ENCODE measurements around the gene DCLK3.
A peak's percentile ranks its signal among the peaks of the same experiment; 100 is the strongest.

The DCLK3 gene

GRCh38 chr3:36705015-36705414, 59.3 kb downstream of the DCLK3 start:
- DNase-seq = no peak

- no peak for DNase-seq
Observed at GRCh38 chr3:36704280-36704679, 60.1 kb downstream of the DCLK3 start.

DNA sequence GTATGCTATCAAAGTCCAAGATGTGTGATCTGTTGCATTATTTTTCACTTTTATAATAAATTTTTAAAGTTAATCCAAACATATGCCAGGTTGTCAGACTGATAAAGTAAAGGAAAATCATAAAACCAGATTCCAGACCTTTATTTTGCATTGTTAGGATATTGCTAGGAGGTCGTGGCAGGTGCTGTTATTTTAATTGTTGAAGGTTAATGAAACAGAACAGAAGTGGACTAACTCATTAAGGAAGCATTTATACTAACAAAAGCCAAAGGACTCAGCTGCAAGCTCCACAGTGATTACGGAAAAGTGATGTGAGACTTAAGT, 63.1 kb downstream of the DCLK3 start:
- DNase-seq = no peak

- peak; percentile 0 for DNase-seq
Observed at GRCh38 chr3:36700537-36701248, 63.7 kb downstream of the DCLK3 start.

GRCh38 chr3:36698314-36698713, 66.0 kb downstream of the DCLK3 start:
- DNase-seq = no peak

DNA sequence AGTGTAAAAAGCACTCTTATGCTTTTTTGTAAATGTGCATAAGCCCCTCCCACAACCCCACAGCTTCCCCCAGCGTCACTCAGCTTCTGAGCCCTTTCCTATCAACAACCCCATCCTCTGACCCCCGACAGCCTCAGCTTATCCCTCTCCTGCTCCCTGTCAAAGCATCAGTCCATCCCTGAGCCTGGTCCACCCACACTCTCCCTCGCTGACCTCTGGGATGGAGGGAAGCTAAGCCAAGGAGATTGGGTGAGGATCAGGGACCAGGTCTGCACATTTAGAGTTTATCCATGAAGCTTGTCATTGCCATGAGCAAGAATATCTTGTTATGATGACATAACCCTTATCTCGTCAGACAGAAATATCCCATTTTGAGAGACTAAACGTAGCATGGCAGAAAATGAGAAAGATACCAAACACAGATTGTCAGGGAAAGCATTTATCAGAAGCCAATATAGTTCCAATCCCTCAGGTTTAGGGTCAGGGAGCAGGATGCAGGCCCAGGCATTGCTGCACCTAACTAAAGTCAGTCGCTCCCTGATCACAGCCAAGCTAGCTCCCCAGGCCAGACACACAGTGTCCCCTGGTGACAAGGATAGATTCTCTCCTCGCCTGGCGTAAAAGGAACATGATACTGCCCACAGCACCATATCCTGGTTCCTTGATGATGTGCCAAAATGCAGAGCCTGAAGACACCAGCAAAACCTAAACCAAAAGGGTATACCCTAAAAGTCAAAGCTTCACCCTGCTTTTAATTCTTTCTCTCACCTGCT, 66.9 kb downstream of the DCLK3 start:
- no peak for DNase-seq

GRCh38 chr3:36696799-36697198, 67.6 kb downstream of the DCLK3 start:
- no peak for DNase-seq

GRCh38 chr3:36695769-36696137, 68.6 kb downstream of the DCLK3 start:
- DNase-seq = no peak

- no peak for DNase-seq
Observed at GRCh38 chr3:36695113-36695768, 69.1 kb downstream of the DCLK3 start.

- no peak for DNase-seq
Observed at GRCh38 chr3:36693670-36694069, 70.7 kb downstream of the DCLK3 start.

- DNase-seq = no peak
Observed at GRCh38 chr3:36689560-36689959, 74.8 kb downstream of the DCLK3 start.

GRCh38 chr3:36688815-36689214, 75.5 kb downstream of the DCLK3 start:
- DNase-seq = no peak

DNA sequence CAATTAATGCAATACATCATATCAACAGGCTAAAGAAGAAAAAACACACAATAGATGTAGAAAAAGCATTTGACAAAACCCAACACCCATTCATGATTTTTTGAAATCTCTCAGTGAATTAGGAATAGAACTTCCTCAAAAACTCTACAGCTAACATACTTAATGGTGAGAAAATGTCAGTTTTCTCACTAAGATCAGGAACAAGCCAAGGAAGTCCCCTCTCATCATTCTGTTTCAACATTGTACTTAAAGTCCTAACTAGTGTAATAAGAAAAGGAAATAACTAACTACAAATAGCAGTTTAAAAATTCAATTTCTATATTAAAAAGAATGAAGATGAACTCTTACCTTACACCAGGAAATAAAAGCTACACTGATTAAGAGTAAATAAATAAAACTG, 77.8 kb downstream of the DCLK3 start:
- DNase-seq = no peak

DNA sequence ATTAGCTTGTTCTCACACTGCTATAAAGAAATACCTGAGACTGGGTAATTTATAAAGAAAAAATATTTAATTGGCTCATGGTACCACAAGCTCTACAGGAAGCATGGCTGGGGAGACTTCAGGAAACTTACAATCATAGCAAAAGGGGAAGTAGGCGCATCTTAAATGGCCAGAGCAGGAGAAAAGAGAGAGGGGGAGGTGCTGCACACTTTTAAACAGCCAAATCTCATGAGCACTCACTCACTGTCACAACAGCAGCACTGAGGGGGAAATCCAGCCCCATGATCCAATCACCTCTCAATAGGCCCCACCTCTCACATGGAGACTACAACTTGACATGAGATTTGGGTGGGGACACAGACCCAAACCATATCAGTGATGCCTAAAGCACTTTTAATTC, 82.5 kb downstream of the DCLK3 start:
- DNase-seq = no peak

DNA sequence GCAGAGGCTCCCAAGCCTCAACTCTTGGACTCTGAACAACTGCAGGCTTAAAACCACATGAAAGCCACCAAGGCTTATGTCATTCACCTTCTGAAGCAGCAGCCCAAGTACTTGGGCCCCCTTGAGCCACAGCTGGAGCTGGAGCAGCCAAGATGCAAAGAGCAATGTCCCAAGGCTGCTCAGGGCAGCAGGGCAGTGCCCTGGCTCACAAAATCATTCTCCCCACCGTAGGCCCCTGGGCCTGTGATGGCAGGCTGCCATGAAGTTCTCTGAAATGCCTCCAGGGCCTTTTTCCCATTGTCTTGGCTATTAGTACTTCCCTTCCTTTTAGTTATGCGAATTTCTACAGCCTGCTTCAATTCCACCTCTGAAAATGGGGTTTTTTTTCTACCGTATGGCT, 83.4 kb downstream of the DCLK3 start:
- DNase-seq = no peak

DNA sequence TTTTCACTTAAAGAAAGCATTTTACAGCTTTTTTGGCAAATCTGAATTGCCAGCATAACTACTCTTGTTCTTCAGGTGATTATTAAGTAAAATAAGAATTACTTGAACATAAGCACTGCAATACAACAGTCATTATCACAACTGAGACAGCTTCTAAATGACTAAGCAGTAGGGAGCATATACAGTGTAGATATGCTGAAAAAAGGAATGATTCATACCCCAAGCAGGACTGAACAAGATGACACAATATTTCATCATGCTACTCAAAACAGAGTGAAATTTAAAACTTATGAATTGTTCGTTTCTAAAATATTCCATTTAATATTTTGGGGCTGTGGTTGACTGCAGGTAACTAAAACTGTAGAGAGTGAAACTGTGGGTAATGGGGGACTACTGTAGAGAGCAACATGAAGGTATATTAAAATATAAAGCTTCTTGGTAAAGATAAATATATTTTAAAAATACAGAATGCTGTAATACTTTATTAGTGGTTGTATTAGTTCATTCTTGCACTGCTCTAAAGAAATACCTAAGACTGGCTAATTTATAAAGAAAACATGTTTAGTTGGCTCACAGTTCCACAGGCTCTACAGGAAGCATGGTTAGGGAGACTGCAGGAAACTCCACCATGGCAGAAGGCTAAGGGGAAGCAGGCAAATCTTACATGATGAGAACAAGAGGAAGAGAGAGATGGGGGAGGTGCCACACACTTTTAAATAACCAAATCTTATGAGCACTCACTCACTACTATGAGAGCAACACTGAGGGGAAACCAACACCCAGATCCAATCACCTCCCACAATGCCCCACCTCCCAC, 84.8 kb downstream of the DCLK3 start:
- no peak for DNase-seq

DNA sequence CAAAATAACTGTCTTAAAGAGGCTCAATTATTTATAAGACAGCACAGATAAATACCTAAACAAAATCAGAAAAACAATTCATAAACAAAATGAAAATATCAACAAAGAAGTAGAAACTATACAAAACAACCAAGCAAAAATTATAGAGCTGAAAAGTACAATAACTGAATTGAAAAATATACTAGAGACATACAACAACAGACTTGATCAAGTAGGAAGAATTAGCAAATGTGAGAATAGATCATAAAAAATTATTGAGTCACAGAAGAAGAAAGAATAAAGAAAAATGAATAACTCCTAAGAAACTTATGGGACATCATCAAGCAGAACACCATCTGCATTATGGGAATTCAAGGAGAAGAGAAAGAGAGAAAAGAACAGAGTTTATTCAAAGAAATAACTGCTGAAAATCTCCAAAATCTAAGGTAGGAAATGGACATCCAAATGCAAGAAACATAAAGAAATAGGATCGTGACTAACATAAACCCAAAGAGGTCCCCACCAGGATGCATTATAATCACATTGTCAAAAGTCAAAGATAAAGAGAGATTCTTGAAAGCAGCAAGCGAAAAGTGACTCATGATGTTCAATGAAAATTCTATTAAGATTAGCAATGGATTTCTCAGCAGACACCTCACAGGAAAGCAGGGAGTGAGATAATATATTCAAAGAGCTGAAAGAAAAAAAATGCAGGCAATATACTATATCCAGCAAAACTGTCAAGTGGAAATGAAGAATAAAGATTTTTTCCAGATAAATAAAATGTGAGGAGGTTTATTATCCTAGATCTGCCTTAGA, 85.9 kb downstream of the DCLK3 start:
- no peak for DNase-seq

DNA sequence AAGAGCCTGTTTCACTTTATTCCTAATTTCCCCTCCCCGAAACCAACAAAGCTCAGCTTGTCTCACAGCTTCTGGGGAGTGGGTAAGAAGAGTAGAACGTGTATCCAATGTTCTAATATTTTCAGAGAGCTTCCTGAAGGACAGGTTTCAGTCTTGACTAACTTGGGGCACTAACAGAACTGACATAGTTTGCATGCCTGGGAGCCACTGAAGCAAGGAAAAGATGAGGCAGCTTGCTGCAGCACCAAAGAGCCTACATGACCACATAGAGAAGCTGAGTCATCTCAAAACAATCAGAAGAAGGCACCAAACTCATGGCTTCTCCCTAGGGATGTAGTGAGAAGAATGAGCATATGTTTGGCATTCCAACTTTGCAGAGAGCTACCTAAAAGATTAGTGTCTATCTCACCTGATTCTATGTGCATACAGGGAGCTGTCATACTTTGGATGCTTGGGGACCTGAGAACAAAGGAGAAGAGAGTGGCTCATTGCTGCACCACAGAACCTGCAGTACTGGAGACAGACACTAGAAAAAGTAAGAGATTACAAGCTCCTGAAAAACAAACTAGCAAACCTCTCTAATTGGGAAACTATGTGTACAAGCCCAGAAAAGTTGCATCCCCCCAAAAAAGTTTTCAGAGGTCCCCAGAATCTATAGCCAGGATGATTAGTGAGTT, 86.9 kb downstream of the DCLK3 start:
- DNase-seq = no peak

DNA sequence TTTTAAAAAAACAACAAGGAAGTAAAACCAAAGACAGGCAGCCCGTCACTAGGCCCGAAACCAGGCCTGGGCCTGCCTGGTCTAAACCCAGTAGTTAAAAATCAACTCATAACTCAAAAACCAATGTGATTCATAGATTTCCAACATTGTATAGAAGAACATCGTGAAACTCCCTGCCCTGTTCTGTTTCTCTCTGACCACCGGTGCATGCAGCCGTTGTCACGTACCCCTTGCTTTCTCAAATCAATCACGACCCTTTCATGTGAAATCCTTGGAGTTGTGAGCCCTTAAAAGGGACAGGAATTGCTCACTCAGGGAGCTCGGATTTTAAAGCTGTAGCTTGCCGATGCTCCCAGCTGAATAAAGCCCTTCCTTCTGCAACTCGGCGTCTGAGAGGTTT, 89.5 kb downstream of the DCLK3 start:
- DNase-seq = no peak

- DNase-seq = no peak
Observed at GRCh38 chr3:36669764-36670163, 94.6 kb downstream of the DCLK3 start.

DNA sequence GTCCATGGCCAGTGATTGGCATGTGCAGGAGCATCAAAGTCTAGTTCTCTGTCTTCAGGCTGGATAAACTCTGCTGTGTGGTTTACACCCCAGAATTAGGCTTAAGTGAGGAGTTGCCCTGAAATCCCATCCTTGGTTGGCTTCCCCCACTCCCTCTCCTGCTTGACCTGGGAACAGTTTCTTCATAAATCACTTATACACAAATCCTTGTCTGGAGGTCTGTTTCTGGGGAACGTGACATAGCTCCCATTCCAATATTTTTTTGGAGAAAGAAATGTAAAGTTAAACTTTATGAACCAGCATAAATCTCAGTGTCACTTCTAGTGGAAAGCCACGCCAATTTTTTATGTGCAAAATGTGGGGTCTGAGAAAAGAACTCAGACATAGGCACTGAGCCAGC, 98.2 kb downstream of the DCLK3 start:
- no peak for DNase-seq
